Esophagus muscularis mucosa (tissue), 3 donors: ENCODE results near the gene CFAP74.

Source experiments
- CTCF ChIP-seq, 3 experiments: fragments of 200-600 bp in 2 of 3; fragments of 450-650 bp in 1 of 3; sonication (generic) in 2 of 3; IDR thresholded peaks; one replicate each; pipeline ENCODE4 v1.5.1; 2017 to 2019; ENCODE audit warnings: antibody characterized with exemption in 3 of 3, mild to moderate bottlenecking in 2 of 3, moderate library complexity in 1 of 3
- POLR2A ChIP-seq: fragments of 450-650 bp; IDR thresholded peaks from one replicate; pipeline ENCODE4 v1.6.1; 2017; ENCODE audit warnings: antibody characterized with exemption, moderate library complexity, mild to moderate bottlenecking, low read depth

- no peak for TF ChIP-seq CTCF (IDR thresholded peaks at IDR 0.05)
- no peak for TF ChIP-seq POLR2A
Measured at GRCh38 chr1:2004856-2005255, 1.3 kb upstream of the CFAP74 start.
